Endothelial cell of umbilical vein (primary cell): Measurements from ENCODE around the gene GPR119. TPM values are rescaled to one million over a fixed set of nuclear protein-coding genes. Genes with fewer than 3 reads are reported as not detected.

Experiments used
- BruUV-seq: library from RNA; stranded (reverse); fragments of 400-500 nt; replicated peaks from 2 replicates; lab custom pipeline; 2021; lab: Mats Ljungman, UMichigan
- CTCF ChIA-PET: fragments of 300-600, 350-600 bp; sonication (Branson Sonifier 250); formaldehyde crosslinking; loops from one replicate; lab custom pipeline; 2021; ENCODE audit warnings: antibody characterized with exemption, inconsistent platforms; lab: Charles Lee
- POLR2A ChIA-PET: fragments of 300-600, 350-600 bp; sonication (Branson Sonifier 250); formaldehyde crosslinking; loops from one replicate; lab custom pipeline; 2021; ENCODE audit warnings: antibody characterized with exemption, inconsistent platforms; lab: Charles Lee
- DNase-seq: peaks from one replicate; pipeline ENCODE4 v3.0.0-alpha.2; 2011; ENCODE audit warnings: low read depth, low spot score
- FAIRE-seq: peaks from 2 replicates; lab custom pipeline; 2011; peaks lifted over from hg19 to GRCh38; lab: Jason Lieb, UNC
- H2AFZ ChIP-seq: 2 replicates; pipeline ENCODE4 v1.6.0; 2012; ENCODE audit warnings: low read depth, low read length, control low read depth, inconsistent platforms
- H3K27ac ChIP-seq: 2 replicates; pipeline ENCODE4 v1.5.1; 2011; ENCODE audit warnings: low read depth, mild to moderate bottlenecking, control low read depth, low read length, moderate library complexity; ENCODE audit not compliant: insufficient read depth
- H3K27me3 ChIP-seq, 2 experiments: 2 replicates each; pipeline versions ENCODE4 v1.6.0 to v1.6.1; 2011; ENCODE audit warnings: low read length in 2 of 2, mixed read lengths in 1 of 2; ENCODE audit not compliant: control insufficient read depth in 2 of 2, insufficient read depth in 2 of 2
- H3K36me3 ChIP-seq, 2 experiments: 2 replicates in 1 of 2; 3 replicates in 1 of 2; pipeline ENCODE4 v1.5.1; 2011; ENCODE audit warnings: low read length in 2 of 2, mild to moderate bottlenecking in 1 of 2, moderate library complexity in 1 of 2; ENCODE audit not compliant: control insufficient read depth in 2 of 2, insufficient read depth in 2 of 2; ENCODE audit errors: extremely low read depth in 1 of 2
- H3K4me1 ChIP-seq: 3 replicates; pipeline ENCODE4 v1.5.1; 2011; ENCODE audit warnings: mild to moderate bottlenecking, low read length; ENCODE audit not compliant: control insufficient read depth, insufficient read depth; ENCODE audit errors: extremely low read depth
- H3K4me2 ChIP-seq: 2 replicates; pipeline ENCODE4 v1.6.1; 2011; ENCODE audit warnings: low read length, control low read depth, mixed read lengths; ENCODE audit not compliant: insufficient read depth
- H3K4me3 ChIP-seq, 3 experiments: fragments of 200-600 bp in 1 of 3; sonication (generic), shearing (Covaris generic) in 1 of 3; replicated peaks in 1 of 3; 2 replicates each; pipeline ENCODE4 v1.5.1; 2011 to 2016; ENCODE audit warnings: control low read depth in 3 of 3, low read length in 3 of 3, mild to moderate bottlenecking in 2 of 3, inconsistent platforms in 1 of 3, low read depth in 1 of 3, moderate library complexity in 1 of 3; ENCODE audit not compliant: insufficient read depth in 1 of 3
- H3K79me2 ChIP-seq: 2 replicates; pipeline ENCODE4 v1.6.0; 2012; ENCODE audit warnings: low read length, inconsistent platforms; ENCODE audit not compliant: control insufficient read depth, insufficient read depth
- H3K9ac ChIP-seq: replicated peaks from 2 replicates; pipeline ENCODE3; 2011; ENCODE audit warnings: low read length, control low read depth; ENCODE audit not compliant: insufficient read depth; ENCODE audit errors: extremely low read depth
- H3K9me1 ChIP-seq: replicated peaks from 3 replicates; pipeline ENCODE4 v1.6.0; 2011; ENCODE audit warnings: mild to moderate bottlenecking, low read length; ENCODE audit not compliant: control insufficient read depth, insufficient read depth; ENCODE audit errors: extremely low read depth
- H3K9me3 ChIP-seq: replicated peaks from 2 replicates; pipeline ENCODE4 v1.5.1; 2012; ENCODE audit warnings: low read length, inconsistent platforms; ENCODE audit not compliant: control insufficient read depth, insufficient read depth
- H4K20me1 ChIP-seq: replicated peaks from 2 replicates; pipeline ENCODE3; 2011; ENCODE audit warnings: mild to moderate bottlenecking, low read length; ENCODE audit not compliant: control insufficient read depth, insufficient read depth; ENCODE audit errors: extremely low read depth
- EZH2 ChIP-seq: IDR thresholded peaks from 2 replicates; pipeline ENCODE4 v1.6.1; 2012; ENCODE audit warnings: borderline replicate concordance, low read depth, mild to moderate bottlenecking, moderate library complexity, low read length, inconsistent platforms; ENCODE audit not compliant: severe bottlenecking
- FOS ChIP-seq: IDR thresholded peaks from 2 replicates; pipeline ENCODE4 v1.6.1; 2011; ENCODE audit warnings: mild to moderate bottlenecking, low read length, moderate library complexity, borderline replicate concordance; ENCODE audit not compliant: insufficient read depth
- GATA2 ChIP-seq: IDR thresholded peaks from 2 replicates; pipeline ENCODE4 v1.7.0; 2011; ENCODE audit warnings: low read depth, mild to moderate bottlenecking, moderate library complexity, mixed read lengths, low read length; ENCODE audit not compliant: insufficient read length, insufficient read depth
- MAX ChIP-seq: IDR thresholded peaks from 2 replicates; pipeline ENCODE4 v1.6.1; 2011; ENCODE audit not compliant: insufficient read depth, insufficient read length
- MYC ChIP-seq: IDR thresholded peaks from one replicate; pipeline ENCODE4 v1.6.1; 2011; ENCODE audit warnings: mild to moderate bottlenecking, low read depth, low read length
- POLR2A ChIP-seq: IDR thresholded peaks from 2 replicates; pipeline ENCODE4 v1.6.1; 2012; ENCODE audit warnings: low read depth, mild to moderate bottlenecking, control low read depth, low read length
- POLR2AphosphoS5 ChIP-seq: IDR thresholded peaks from 2 replicates; pipeline ENCODE4 v1.6.1; 2012; ENCODE audit warnings: low read depth, mild to moderate bottlenecking, control low read depth, low read length, moderate library complexity; ENCODE audit not compliant: insufficient read depth
- dilution Hi-C: fragments of 300-500 bp; cut with MboI; formaldehyde crosslinking; loops from one replicate; pipeline ENCODE4 v1.15.0; 2019; ENCODE audit warnings: low sequenced_read_pairs; ENCODE audit not compliant: extremely low pct_ligation_motif_present
- intact Hi-C: fragments of 100-400 bp; cut with micrococcal nuclease; formaldehyde crosslinking; loops from one replicate; pipeline ENCODE4 v1.10.0; 2022
- polyA plus RNA-seq, 4 experiments: library from polyadenylated mRNA; depleted of rRNA in 3 of 4; stranded (reverse) in 3 of 4; unstranded in 1 of 4; fragments of >200 nt; gene quantifications; 2 replicates each; pipeline versions ENCODE4 v1.2.1 to v1.2.3, GENCODE V29; 2011 to 2012; ENCODE audit warnings: missing spikeins in 1 of 4
- total RNA-seq: library from RNA; stranded (reverse); gene quantifications from 2 replicates; pipeline ENCODE4 v1.2.3, GENCODE V29; 2021

The GPR119 gene
- total and polyA plus RNA-seq, 2 donors (not counting 3 experiments of a cell fraction or from before 2014, with no cell fraction given) = not detected

GRCh38 chrX:130402208-130402684, 16.8 kb upstream of the GPR119 start:
- Histone ChIP-seq H3K4me2 (peak overlapping the region; percentile 99), H3K36me3 (peaks cover 0 to 7% of the 10 kb centered on the region in 2 experiments), H3K4me3 (peak overlapping the region; percentile 66 to 98 (median 95)), H3K9me3 (no peaks in the 10 kb centered on the region), H2AFZ (peak overlapping the region; percentile 82), H3K27me3 (no peaks in the 10 kb centered on the region), H3K79me2 (peaks cover 10% of the 10 kb centered on the region), H3K9me1 (no peaks in the 10 kb centered on the region), H4K20me1 (no peaks in the 10 kb centered on the region), H3K4me1 (peaks cover 10% of the 10 kb centered on the region), H3K27ac (peak overlapping the region; percentile 55), H3K9ac (peak overlapping the region; percentile 89)
- intact Hi-C loops = loop anchor here (5.0 kb wide), 1 partner anchor 65 kb away; the partner anchor contains the start of gene SLC25A14
- no peak for FAIRE-seq
- peak; percentile 6 for DNase-seq
- CTCF ChIA-PET = interaction anchor here (0.5 to 1.5 kb wide), 3 partner anchors 9 to 650 kb away, joined by 3 to 7 read pairs (median 4); no protein-coding TSS in a partner anchor
- TSS peak; percentile 62 for BruUV-seq
- TF ChIP-seq GATA2 = no peak
- no peak for TF ChIP-seq FOS
- no peak for TF ChIP-seq EZH2
- no peak for TF ChIP-seq POLR2A
- no peak for TF ChIP-seq MYC
- TF ChIP-seq MAX = no peak
- TF ChIP-seq POLR2AphosphoS5 = no peak
- dilution Hi-C loops = no loop called here
- POLR2A ChIA-PET = no interaction called here
